HEK293T (cell line): ENCODE results near the gene SPATA1.

ENCODE experiments used
- ELF4 ChIP-seq: fragments of 450-650 bp; IDR thresholded peaks from 2 replicates; pipeline ENCODE4 v1.6.1; 2017; ENCODE audit warnings: antibody characterized with exemption
- FOXM1 ChIP-seq: fragments of 450-650 bp; IDR thresholded peaks from 2 replicates; pipeline ENCODE4 v1.6.1; 2017; ENCODE audit warnings: mild to moderate bottlenecking, borderline replicate concordance
- SP1 ChIP-seq: fragments of 450-650 bp; IDR thresholded peaks from 2 replicates; pipeline ENCODE4 v1.6.1; 2017
- TARDBP ChIP-seq: fragments of 450-650 bp; IDR thresholded peaks from 2 replicates; pipeline ENCODE4 v1.6.1; 2016

GRCh38 chr1:84583648-84584047 lies 77.5 kb downstream of the SPATA1 start:
- TF ChIP-seq ELF4 = no peak
- no peak for TF ChIP-seq SP1
- no peak for TF ChIP-seq FOXM1
- no peak for TF ChIP-seq TARDBP
